Amniotic epithelial cell (primary cell): ENCODE data around the gene CORT.

Source experiments
- DNase-seq: peaks from one replicate; pipeline ENCODE4 v3.0.0-alpha.2; 2010; ENCODE audit warnings: low read depth

Gene CORT

DNA sequence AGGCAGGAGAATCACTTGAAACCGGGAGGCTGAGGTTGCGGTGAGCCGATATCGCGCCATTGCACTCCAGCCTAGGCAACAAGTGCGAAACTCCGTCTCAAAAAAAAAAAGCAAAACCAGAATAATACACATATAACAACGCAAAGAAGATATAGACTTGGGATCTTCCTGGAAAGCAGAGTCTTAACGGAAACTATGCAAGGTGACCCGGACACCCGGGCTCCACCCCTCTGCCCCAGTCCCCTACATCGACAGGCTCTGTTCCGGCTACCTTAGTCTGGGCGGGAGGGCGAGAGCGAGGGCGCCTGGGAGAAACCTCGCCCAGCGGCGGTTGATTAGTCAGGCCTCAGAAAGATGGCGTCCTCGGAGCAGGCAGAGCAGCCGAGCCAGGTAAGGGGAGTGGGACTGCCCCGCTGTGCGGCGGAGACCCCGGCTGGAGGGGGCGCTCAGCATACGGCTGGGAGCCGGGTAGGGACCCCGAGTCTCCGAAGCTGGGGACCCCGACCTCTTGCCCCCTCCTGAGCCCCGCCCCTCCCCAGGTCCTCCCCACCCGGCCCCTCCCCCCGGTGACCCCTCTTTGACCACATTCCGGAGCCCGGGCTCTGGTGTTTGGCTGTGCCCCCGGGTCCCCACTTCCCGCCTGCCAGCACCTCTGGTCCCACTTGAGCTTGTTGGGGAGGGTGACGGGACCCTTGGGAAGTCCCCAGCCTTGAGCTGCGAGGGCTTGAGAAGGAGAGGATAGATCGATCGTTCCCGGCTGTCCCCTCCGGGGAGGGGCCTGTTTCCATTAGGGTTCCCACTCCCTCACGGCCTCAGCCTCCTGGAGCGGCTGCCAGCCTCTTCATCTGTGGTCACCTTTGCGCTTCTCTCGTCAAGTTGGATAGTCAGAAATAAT lies 25.0 kb downstream of the CORT start, which contains the start of gene PEX14:
TSS of gene PEX14 (plus strand) at position 338 of the 895 bp plus-strand sequence. CDS start at position 355, 17 bp downstream.
- DNase-seq, result peak; percentile 78

DNA sequence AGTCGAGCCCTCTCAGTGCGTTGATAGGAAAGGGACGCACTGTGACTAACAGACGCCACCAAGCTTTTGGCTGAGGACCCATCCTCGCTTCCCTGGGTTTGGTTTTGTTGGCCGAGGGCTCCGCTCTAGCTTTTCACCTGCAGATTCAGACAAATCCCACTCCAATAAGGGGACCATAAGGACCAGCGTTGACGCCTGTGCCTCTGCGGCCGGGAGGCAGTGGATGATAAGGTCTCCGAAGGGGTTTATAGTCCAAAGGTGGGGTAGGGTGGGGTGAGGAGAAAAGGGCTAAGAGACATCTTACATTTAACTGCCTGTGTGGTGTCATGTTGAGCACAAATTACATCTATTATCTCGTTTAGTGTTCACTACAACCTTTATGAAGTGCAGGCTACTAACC lies 25.7 kb downstream of the CORT start:
- no peak for DNase-seq

DNA sequence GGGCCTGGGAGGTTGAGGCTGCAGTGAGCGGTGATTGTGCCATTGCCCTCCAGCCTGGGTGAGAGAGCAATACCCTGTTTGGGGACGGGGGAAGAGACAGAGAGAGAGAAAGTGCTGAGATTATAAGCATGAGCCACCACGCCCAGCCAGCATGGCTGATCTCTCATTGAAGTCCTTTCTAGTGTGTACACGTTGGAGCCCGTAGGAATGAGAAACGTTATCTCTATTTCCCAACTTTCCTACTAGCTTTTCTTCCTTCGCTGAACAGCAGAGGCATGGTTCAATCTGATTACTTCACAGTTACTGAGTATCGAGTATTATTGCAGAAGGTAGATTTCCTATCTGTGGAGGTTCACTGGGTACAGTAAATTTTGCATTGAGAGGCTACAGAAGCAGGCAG lies 29.5 kb downstream of the CORT start:
- no peak for DNase-seq

DNA sequence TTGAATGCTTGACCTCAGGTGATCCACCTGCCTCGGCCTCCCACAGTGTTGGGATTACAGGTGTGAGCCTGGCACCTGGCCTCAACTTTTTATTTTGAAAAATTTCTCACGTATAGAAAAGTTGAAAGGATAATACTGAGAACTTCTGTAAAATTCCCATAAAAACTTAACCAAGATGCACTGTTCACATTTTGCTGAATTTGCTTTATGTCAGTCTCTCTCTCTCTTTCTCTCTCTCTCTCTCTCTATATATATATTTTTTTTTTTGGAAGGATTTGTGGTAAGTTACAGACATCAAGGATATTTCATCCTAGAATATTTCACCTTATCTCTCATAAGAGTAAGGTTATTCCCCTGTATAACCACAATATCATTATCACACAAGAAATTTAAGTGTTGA lies 30.8 kb downstream of the CORT start:
- DNase-seq, result no peak

DNA sequence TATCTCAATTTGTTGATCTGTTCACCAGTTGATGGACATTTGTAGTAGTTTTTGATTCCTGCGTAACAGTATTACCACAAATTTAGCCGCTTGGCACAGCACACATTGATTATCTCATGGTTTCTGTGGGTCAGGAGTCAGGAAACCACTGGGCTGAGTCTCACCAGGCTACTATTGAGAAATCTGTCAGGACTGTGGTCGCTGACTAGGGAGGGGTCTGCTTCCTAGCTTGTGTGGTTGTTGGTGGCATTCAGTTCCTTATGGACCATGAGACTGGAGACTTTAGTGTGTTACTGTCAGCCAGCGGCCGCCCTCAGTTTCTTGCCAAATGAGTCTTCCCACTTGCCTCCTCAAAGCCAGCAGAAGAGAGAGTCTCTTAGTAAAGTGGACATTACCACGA lies 34.7 kb downstream of the CORT start:
- peak; percentile 7 for DNase-seq

DNA sequence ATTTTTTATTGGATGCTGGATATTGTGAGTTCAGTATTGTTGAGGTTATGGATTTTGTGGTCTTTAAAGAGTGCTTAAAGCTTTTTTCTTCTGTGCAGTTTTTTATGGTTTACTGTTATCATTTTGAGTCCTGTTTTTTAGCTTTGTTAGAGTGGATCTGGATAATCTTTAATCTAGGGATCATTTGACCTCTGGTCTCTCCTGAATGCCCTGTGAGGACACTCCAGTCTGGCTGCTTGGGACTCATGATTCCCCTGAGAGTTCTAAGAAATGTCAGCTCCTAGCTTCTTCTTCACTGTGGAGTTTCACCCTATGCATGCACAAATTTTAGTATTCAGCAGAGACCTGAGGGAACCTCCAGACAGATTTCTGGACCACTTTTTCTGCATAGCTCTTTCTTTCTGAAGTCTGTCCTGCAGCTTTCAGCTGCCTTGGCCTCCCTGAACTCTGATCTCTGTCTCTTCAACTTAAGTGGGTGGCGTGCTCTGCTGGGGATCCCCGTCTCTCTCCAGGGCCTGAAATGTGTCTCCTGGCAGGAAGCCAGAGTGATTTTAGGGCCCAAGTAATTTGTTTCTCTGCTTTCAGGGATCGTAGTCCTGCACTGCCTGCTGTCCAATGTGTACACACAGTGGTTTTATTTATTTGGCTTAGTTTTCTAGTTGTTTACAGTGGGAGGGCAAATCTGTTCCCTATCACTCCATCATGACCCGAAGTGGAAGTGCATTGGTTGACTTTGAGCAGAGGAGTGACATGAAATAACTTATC lies 39.6 kb downstream of the CORT start:
- no peak for DNase-seq

DNA sequence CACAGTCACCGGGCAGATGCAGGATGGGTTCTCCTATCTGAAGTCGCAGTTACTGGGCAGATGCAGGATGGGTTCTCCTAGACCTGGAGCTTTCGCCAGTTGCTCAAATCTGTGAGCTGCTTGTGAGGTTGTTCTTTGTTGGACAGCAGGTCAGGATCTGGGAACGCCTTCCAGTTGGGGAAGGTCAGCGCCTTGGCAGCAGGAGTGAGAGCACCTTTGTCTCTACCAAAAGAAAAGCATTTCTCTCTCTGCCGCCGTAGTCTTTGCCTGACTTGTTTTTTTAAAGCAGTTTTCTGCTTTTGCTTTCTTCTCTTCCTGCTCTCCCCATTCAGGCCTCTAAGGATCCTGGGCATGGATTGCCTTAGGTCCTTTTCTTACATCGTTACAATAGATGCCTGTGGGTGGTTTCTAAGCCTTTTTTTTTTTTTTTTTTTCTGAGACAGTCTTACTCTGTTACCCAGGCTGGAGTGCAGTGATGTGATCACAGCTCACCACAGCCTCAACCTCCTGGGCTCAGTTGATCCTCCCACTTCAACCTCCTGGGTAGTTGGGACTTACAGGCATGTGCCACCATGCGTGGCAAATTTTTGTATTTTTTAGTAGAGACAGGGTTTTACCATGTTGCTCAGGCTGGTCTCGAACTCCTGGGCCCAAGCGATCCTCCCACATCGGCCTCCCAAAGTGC lies 40.6 kb downstream of the CORT start:
- no peak for DNase-seq

DNA sequence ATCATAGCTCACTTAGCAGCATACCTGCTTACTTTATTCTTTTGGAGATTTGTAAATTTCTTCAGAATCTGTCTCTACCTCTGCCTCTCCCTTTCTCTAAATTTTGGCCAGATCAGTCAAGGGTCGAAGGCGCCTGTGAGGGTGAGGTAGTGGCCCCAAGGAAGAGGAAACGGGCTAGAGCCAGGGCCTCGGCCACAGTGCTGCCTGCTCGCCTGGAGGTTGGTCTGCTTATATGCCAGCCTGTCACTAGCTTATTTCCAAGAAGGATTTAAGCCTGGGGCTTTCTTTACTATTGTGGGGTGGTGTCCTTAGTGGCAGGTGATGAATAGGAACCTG lies 44.6 kb downstream of the CORT start:
- DNase-seq, result no peak

DNA sequence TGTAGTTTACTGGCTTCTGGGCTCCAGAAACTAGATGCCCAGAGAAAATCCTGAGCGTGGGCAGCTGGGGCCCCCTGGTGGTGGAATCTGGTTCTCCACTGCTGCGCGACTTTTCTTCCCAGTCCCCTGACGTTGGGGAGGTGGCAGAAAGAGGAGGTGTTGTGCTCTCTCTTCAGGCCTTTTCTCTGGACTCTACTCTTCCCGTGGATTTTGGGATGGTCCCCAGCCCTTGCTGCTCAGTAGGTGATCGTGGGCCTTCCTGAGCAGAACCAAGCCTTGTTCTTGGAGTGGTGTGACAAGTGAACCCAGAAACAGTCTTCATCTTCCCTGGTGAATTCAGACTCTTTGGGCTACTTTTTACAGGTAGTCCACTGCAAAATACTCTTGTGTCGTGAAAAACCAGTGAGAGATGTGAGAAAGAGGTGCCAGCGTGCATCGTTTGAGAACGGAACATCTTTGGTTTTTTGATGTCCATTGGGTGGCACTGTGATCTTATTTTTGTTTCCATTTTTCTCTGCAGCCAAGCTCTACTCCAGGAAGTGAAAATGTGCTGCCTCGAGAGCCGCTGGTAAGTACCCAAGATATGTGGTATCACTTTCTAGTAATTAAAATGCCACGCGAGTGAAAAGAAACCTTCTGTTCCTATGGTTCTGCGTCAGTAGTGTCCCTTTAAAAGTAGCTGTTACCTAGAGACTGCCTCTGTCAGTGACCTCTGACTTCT lies 45.1 kb downstream of the CORT start:
- DNase-seq, result peak; percentile 45

DNA sequence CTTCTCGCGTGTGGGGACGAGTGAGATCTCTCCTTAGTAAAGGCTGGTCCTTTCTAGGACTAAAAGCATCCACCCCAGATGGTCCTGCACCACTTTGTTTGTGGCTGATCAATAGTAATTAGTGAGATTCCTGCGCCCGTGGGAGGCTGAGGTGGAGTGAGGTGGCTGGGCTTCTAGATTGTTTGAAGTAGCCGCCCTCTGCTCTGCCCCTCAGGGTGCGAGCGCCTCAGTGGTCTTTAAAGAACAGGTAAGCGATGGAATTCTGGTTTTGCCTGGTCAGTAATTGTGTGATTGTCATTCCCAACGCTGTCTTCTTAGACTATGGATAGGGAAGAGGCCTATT lies 45.6 kb downstream of the CORT start:
- DNase-seq, result no peak

DNA sequence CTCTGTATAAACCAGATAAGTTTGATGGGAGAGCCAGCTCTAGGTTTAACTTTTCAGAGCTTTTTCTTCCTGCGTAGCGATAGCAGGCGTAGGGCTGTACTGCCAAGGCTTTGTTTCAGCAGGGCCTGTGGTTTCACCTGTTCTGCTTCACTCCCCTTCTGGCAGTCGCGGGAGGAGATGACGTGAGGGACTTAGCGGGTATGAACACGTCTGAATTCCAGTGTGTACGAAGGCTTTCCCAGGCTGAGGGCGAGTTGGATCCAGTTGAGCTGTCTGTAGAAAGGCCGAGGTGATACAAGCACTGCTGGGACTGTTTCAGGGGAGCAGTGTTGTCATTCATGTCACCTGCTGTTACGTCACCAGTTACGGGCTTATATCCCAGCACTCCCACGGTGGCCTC lies 46.1 kb downstream of the CORT start:
- no peak for DNase-seq

DNA sequence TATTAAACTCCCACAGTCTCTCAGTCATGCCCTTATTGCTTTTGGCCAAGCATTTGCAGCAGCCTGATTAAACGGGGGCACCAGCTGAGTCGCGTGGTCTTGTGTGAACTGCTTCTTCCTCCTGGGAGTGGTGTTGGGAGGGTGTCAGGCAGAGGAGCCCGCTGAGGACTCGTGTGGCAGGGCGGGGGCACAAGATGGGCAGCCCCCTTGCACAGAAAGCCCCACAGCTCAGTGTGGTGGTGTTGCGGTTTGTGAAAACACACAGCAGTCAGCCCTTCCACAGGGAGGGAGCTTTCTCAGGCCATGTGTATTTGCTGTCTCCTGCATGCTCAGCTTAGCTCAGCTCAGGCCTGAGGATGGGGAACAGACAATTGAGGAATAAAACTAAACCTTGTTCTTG lies 47.3 kb downstream of the CORT start:
- DNase-seq, result no peak

DNA sequence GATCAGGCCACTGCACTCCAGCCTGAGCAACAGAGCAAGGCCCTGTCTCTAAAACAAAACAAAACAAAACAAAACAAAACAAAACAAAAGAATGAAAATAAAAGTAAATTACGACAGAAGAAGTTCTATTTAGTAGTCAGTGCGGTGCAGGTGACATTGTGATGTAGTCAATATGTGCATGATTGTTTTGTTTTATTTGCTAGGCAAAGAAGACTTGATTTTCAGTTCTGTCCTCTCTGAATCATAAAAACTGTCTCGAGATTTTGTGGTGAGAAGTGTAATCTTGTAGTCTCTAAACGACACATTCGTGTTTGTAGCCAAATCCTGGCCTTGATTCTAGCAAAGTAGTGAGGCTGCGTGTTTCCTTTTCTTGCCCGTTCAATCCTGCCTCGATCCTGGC lies 48.4 kb downstream of the CORT start:
- no peak for DNase-seq
